ENCODE results near the gene MAPK10.
"Not testable (repeated sequence)": the region's sequence is repeated elsewhere in the genome, so short reads cannot be mapped to it uniquely, and the experiment has no call there.

Gene MAPK10

GRCh38 chr4:86203176-86203575 is 156.7 kb downstream of the MAPK10 start:
- DNase-seq (ENCODE audit: low read depth in 1 of 2, low spot score in 1 of 2): no peak

- no peak for DNase-seq (ENCODE audit: low read depth in 1 of 2, low spot score in 1 of 2)
These were observed 174.2 kb downstream of the MAPK10 start for GRCh38 chr4:86185659-86186058.

GRCh38 chr4:86184901-86185285 is 175.0 kb downstream of the MAPK10 start:
- DNase-seq (ENCODE audit: low read depth in 1 of 2, low spot score in 1 of 2): no peak

DNA sequence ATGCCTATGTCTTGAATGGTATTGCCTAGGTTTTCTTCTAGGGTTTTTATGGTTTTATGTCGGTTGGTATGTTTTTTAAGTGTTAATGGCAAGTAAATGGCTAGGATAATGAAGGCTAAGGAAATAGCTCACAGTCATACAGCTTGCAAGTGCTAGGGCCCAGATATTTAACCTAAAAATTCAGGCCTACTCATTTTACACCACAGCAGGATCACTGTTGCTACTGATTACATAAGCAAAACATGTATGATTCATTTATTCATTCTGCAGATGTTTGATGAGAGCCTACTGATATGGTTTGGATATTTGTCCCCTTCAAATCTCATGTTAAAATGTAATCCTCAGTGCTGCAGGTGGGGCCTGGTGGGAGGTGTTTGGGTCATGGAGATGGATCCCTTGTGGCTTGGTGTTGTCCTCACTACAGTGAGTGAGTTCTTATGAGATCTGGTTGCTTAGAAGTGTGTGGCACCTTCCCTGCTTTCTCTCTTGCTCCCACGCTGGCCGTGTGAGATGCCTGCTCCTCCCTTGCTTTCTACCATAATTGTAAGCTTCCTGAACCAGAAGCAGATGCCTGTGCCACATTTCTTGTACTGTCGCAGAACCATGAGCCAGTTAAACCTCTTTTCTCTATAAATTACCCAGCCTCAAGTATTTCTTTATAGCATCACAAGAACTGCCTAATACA is 175.5 kb downstream of the MAPK10 start:
- no peak for DNase-seq (ENCODE audit: low read depth in 1 of 2, low spot score in 1 of 2)

- DNase-seq (ENCODE audit: low read depth in 1 of 2, low spot score in 1 of 2): no peak
These were observed 178.3 kb downstream of the MAPK10 start for GRCh38 chr4:86181585-86181984.

DNA sequence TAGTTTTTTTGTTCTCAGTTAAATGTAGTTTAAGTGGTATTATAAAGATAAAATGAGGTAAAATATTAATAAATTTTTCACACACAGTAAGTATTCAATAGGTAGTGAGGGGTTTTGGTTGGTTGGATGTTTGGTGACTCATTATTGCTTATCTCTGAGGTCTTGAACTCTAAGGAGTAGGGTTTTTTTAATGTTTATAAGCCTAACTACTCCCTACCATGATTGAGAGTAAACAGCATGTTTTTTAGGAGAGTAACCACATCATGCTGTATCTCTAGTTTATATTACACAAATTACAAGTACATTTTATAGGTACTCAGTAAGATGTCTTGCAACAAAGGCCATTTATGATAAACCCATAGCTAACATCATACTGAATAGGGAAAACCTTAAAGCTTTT is 181.6 kb downstream of the MAPK10 start:
- no peak for DNase-seq (ENCODE audit: low read depth in 1 of 2, low spot score in 1 of 2)

DNA sequence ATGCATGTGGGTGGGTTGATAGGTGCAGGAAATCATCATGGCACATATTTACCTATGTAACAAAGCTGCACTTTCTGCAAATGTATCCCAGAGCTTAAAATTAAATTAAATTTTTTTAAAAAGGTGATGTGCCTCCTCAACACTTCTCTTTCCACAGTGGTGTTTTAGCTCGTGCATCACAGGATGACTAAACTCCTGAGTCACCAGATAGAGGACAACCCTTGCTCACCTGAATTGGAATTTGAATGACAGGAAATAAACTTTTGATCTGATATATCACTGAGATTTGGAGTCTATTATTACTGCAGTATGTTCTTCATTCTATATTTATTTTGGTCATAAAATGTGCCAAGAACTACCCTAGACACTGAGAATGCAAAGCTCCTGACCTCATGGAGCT is 185.3 kb downstream of the MAPK10 start:
- DNase-seq (ENCODE audit: low read depth in 1 of 2, low spot score in 1 of 2): no peak

DNA sequence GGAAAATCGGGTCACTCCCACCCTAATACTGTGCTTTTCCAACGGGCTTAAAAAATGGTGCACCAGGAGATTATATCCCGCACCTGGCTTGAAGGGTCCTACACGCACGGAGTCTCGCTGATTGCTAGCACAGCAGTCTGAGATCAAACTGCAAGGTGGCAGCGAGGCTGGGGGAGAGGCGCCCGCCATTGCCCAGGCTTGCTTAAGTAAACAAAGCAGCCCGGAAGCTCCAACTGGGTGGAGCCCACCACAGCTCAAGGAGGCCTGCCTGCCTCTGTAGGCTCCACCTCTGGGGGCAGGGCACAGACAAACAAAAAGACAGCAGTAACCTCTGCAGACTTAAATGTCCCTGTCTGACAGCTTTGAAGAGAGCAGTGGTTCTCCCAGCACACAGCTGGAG is 191.5 kb downstream of the MAPK10 start:
- DNase-seq (ENCODE audit: low read depth in 1 of 2, low spot score in 1 of 2): not testable (repeated sequence)

- no peak for DNase-seq (ENCODE audit: low read depth in 1 of 2, low spot score in 1 of 2)
These were observed 199.4 kb downstream of the MAPK10 start for GRCh38 chr4:86160426-86160825.

DNA sequence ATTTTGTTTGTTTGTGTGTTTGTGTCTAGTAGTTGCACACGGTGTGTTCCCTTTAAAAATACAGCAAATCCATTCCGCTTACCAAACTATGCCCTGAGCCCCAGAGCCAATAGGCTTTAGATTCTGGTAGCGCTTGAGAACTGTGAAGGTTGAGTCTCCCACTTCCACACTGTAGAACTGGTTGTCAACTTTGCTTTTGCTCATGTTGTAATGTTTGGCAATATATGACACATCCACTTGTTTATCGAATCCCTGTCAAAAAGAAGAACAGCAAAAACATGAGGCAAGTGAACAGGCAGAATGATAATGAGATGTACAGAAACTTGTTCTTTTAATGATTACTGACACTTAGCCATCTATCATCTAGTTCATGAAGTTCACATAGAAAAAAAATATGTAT is 200.6 kb downstream of the MAPK10 start:
- DNase-seq (ENCODE audit: low read depth in 1 of 2, low spot score in 1 of 2): no peak

GRCh38 chr4:86156531-86156930 is 203.3 kb downstream of the MAPK10 start:
- no peak for DNase-seq (ENCODE audit: low read depth in 1 of 2, low spot score in 1 of 2)

GRCh38 chr4:86155766-86156165 is 204.1 kb downstream of the MAPK10 start:
- DNase-seq (ENCODE audit: low read depth in 1 of 2, low spot score in 1 of 2): no peak

GRCh38 chr4:86152454-86152853 is 207.4 kb downstream of the MAPK10 start:
- no peak for DNase-seq (ENCODE audit: low read depth in 1 of 2, low spot score in 1 of 2)

DNA sequence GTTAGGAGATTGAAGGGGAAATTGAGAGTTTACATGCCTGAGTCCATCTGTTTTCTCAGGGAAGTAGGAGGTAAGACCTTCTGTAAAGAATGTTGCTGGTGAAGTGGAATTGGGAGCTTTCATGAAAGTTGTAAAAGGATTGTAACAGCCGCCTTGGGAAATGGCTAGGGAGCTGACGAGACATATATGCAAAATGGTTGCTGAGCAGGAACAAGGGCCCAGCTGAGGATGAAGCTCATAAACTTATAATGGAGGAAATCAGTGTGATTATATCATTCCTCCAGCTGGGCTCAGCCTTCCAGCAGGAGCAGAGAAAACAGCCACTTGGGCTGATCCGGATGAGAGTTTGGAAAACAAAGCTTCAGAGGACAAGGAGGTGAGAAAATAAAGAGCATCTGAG is 208.7 kb downstream of the MAPK10 start:
- DNase-seq (ENCODE audit: low read depth in 1 of 2, low spot score in 1 of 2): no peak

DNA sequence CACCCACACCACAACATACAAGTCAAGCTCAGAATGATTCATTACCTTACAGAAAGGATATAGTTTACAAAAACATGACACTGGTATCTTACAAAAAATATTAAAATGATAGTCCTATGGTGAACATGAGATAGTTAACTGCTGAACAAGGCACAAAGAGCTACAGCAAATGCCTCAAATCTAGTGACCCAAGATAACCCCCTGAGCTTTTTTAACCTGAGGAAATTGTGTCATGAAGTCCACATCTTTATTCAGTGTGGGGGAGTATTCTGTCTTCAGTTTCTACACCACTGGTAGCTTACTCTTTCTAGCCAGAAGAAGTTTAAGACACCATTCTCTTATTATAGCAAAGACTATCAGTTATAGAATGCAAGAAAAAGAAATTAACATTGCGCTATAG is 218.7 kb downstream of the MAPK10 start:
- DNase-seq (ENCODE audit: low read depth in 1 of 2, low spot score in 1 of 2): no peak

DNA sequence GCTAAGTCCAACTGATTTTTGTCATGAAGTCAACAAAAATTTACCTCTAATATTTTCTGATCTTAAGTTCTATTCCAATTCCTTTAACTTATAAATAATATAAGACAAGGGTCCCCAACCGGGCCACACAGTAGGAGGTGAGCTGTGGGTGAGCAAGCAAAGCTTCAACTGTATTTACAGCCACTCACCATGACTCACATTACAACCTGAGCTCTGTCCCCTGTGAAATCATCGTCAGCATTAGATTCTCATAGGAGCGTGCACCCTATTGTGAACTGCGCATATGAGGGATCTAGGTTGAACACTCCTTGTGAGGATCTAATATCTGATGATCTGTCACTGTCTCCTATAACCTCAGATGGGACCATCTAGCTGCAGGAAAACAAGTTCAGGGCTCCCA is 227.4 kb downstream of the MAPK10 start:
- no peak for DNase-seq (ENCODE audit: low read depth in 1 of 2, low spot score in 1 of 2)

GRCh38 chr4:86131456-86131855 is 228.4 kb downstream of the MAPK10 start:
- no peak for DNase-seq (ENCODE audit: low read depth in 1 of 2, low spot score in 1 of 2)

DNA sequence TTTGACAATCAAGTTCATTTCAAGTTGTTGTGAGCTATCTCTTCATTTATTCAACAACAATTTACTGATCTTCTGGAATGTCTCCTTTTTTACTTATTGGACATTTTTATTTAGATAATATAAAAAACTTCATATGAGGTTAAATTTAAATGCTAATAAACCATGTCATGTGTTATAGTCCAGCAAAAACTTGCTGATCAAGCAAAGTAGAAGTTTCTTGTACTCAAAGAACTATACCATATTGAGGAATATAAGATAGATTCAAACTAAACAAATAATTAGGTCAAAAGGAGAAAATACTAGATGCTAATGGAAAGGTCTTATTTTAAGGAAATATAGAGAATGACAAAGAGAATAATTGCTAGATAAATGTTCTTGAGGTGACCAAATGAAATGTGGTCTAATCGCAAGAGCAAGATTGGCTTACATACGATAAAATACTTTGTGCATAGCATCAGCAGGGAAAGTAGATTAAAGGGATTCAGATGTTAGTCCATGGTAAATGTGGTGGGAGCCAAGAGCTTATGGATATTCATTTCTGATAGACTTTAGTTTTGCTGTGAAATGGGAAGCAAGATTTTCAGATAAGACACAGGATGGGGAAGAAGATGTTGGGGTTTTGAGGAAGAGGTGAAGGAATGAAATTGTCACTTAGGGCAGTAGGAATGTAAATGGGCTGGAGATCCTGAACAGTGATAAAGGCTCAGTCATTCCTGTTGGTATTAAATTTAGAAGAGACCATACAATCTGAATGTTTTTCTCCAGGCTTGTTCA is 229.5 kb downstream of the MAPK10 start:
- DNase-seq (ENCODE audit: low read depth in 1 of 2, low spot score in 1 of 2): no peak

GRCh38 chr4:86129546-86129945 is 230.3 kb downstream of the MAPK10 start:
- DNase-seq (ENCODE audit: low read depth in 1 of 2, low spot score in 1 of 2): no peak

- DNase-seq (ENCODE audit: low read depth in 1 of 2, low spot score in 1 of 2): no peak
These were observed 237.4 kb downstream of the MAPK10 start for GRCh38 chr4:86122404-86122803.

DNA sequence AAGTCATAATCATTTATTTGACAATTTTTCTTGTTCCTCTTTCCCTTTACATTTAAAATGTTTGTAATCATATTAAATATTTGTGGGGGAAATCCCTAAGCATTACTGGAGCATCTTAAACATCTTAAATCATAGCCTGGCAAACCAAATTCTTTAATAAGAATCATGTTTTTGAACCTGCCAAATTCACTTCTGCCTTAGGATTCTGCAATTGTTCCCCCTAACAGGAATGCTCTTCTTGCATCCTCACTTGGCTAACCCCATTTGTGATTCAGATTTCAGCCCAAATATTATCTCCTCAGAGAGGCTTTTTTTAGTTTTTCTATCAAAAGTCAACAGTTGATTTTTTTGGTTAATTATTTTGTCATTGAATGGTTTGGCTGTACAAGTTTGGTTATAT is 241.1 kb downstream of the MAPK10 start:
- no peak for DNase-seq (ENCODE audit: low read depth in 1 of 2, low spot score in 1 of 2)

DNA sequence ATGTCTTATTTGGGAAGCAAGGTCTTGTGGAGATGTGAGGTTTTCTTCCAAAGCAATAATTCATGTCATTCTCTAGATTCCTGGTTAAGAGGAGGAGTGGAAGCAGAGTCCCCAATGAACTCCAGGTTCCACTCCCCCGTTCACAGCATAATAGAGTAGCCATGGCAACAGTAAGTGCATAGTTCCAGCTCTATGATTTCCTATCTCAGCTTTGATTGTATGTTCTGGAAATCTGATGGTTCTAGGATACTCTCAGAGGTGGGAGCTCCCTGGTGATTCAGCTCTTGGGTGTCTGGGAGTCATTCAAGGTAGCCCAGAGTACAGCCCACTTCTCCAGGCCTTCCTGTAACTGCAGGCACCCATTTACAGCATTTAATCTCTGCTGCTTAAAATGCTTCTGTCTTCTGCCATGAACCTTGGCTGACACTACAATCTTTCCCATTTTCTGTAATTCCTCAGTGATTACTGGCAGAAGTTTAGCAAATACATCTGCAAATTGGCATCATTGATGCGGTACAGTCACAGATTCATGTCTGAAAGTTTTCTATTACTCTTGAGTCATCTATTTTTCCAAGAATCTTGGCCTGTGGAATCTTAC is 242.0 kb downstream of the MAPK10 start:
- no peak for DNase-seq (ENCODE audit: low read depth in 1 of 2, low spot score in 1 of 2)
